Measurements from ENCODE around the gene JAM3. TPM values are rescaled to one million over a fixed set of nuclear protein-coding genes. Genes with fewer than 3 reads are reported as not detected.

The JAM3 gene
- total RNA-seq, 1 experiment from 2014 or later, result 3.1 TPM

- H3K9me2 ChIP-seq (replicated peaks; ENCODE audit: low read length), result no peaks in the 10 kb centered on the region
- no peak for TF ChIP-seq CTCF (conservative IDR thresholded peaks at IDR 0.05; ENCODE audit: low read depth, low read length)
- no peak for TF ChIP-seq EZH2 (IDR thresholded peaks at IDR 0.05; ENCODE audit: low read length, unreplicated experiment)
- no peak for TF ChIP-seq EZH2phosphoT487 (IDR thresholded peaks at IDR 0.05; ENCODE audit: borderline replicate concordance, low read length)
- ChIA-PET CTCF (no interaction called here), POLR2A (ENCODE audit: unreplicated experiment) (no interaction called here)
- H3K9me3 ChIP-seq (ENCODE audit: low read length), result no peaks in the 10 kb centered on the region
- BruUV-seq (replicated peaks), result no TSS peak
- intact Hi-C loops (cut with micrococcal nuclease), result no loop called here
- H3K27me3 ChIP-seq (ENCODE audit: low read length), result peaks cover 35% of the 10 kb centered on the region
- peaks cover 6% of the 10 kb centered on the region for H3K4me1 ChIP-seq (ENCODE audit: insufficient read depth, low read length)
- H3F3A ChIP-seq (ENCODE audit: low read length, unreplicated experiment), result no peaks in the 10 kb centered on the region
- no peaks in the 10 kb centered on the region for H3K79me2 ChIP-seq (ENCODE audit: low read length)
- ATAC-seq, result no peak
- DNase-seq, result no peak
- H3K36me3 ChIP-seq (ENCODE audit: low read depth, low read length), result no peaks in the 10 kb centered on the region
- H3K4me2 ChIP-seq (ENCODE audit: low read length), result no peak overlapping the region
- H3K4me3 ChIP-seq (ENCODE audit: low read length), result no peak overlapping the region
- H4K20me1 ChIP-seq (ENCODE audit: low read length), result no peaks in the 10 kb centered on the region
- H3K27ac ChIP-seq (ENCODE audit: low read length), result no peak overlapping the region
- H3K9ac ChIP-seq (ENCODE audit: low read length), result no peak overlapping the region
- H2AFZ ChIP-seq (ENCODE audit: low read length), result no peak overlapping the region
These were observed 40.4 kb upstream of the JAM3 start for GRCh38 chr11:134028368-134028920.

- Histone ChIP-seq H3F3A (ENCODE audit: low read length, unreplicated experiment) (no peaks in the 10 kb centered on the region), H3K4me3 (ENCODE audit: low read length) (no peak overlapping the region), H3K9me2 (replicated peaks; ENCODE audit: low read length) (no peaks in the 10 kb centered on the region), H3K9ac (ENCODE audit: low read length) (no peak overlapping the region), H3K36me3 (ENCODE audit: low read depth, low read length) (no peaks in the 10 kb centered on the region), H3K9me3 (ENCODE audit: low read length) (no peaks in the 10 kb centered on the region), H4K20me1 (ENCODE audit: low read length) (no peaks in the 10 kb centered on the region), H3K4me1 (ENCODE audit: insufficient read depth, low read length) (no peaks in the 10 kb centered on the region), H3K4me2 (ENCODE audit: low read length) (no peak overlapping the region), H2AFZ (ENCODE audit: low read length) (no peak overlapping the region), H3K27ac (ENCODE audit: low read length) (no peak overlapping the region), H3K79me2 (ENCODE audit: low read length) (no peaks in the 10 kb centered on the region), H3K27me3 (ENCODE audit: low read length) (peaks cover 35% of the 10 kb centered on the region)
- no peak for DNase-seq
- no peak for ATAC-seq
- intact Hi-C loops (cut with micrococcal nuclease), result no loop called here
- ChIA-PET CTCF (no interaction called here), POLR2A (ENCODE audit: unreplicated experiment) (no interaction called here)
- no TSS peak for BruUV-seq (replicated peaks)
- TF ChIP-seq CTCF (conservative IDR thresholded peaks at IDR 0.05; ENCODE audit: low read depth, low read length) (peak; percentile 41), EZH2phosphoT487 (IDR thresholded peaks at IDR 0.05; ENCODE audit: borderline replicate concordance, low read length) (no peak), EZH2 (IDR thresholded peaks at IDR 0.05; ENCODE audit: low read length, unreplicated experiment) (no peak)
These were observed 38.0 kb upstream of the JAM3 start for GRCh38 chr11:134030853-134031252.

- intact Hi-C loops (cut with micrococcal nuclease), result no loop called here
- ChIA-PET POLR2A (ENCODE audit: unreplicated experiment) (no interaction called here), CTCF (no interaction called here)
- Histone ChIP-seq H3K27me3 (ENCODE audit: low read length) (peaks cover 35% of the 10 kb centered on the region), H3K36me3 (ENCODE audit: low read depth, low read length) (no peaks in the 10 kb centered on the region), H3K79me2 (ENCODE audit: low read length) (no peaks in the 10 kb centered on the region), H3F3A (ENCODE audit: low read length, unreplicated experiment) (no peaks in the 10 kb centered on the region), H3K9me2 (replicated peaks; ENCODE audit: low read length) (no peaks in the 10 kb centered on the region), H3K9me3 (ENCODE audit: low read length) (no peaks in the 10 kb centered on the region), H3K27ac (ENCODE audit: low read length) (no peak overlapping the region), H3K4me3 (ENCODE audit: low read length) (no peak overlapping the region), H3K4me2 (ENCODE audit: low read length) (no peak overlapping the region), H2AFZ (ENCODE audit: low read length) (no peak overlapping the region), H3K4me1 (ENCODE audit: insufficient read depth, low read length) (no peaks in the 10 kb centered on the region), H3K9ac (ENCODE audit: low read length) (no peak overlapping the region), H4K20me1 (ENCODE audit: low read length) (no peaks in the 10 kb centered on the region)
- ATAC-seq (no peak), DNase-seq (no peak)
- BruUV-seq (replicated peaks), result no TSS peak
- TF ChIP-seq EZH2 (IDR thresholded peaks at IDR 0.05; ENCODE audit: low read length, unreplicated experiment), result no peak
- no peak for TF ChIP-seq CTCF (conservative IDR thresholded peaks at IDR 0.05; ENCODE audit: low read depth, low read length)
- TF ChIP-seq EZH2phosphoT487 (IDR thresholded peaks at IDR 0.05; ENCODE audit: borderline replicate concordance, low read length), result no peak
These were observed 36.8 kb upstream of the JAM3 start for GRCh38 chr11:134032043-134032442.
